ENCODE measurements around the gene NHEJ1.

Gene NHEJ1

GRCh38 chr2:219165058-219165911, 4.7 kb upstream of the NHEJ1 start:
- DNase-seq: no peak

GRCh38 chr2:219163156-219163555, 2.5 kb upstream of the NHEJ1 start:
- DNase-seq: no peak

- DNase-seq: no peak
Observed at GRCh38 chr2:219161097-219161496, 482 bp upstream of the NHEJ1 start.

- no peak for DNase-seq
Observed at GRCh38 chr2:219159771-219160185, 837 bp downstream of the NHEJ1 start.

GRCh38 chr2:219158586-219158985, 2.0 kb downstream of the NHEJ1 start:
- no peak for DNase-seq

GRCh38 chr2:219158025-219158424, 2.6 kb downstream of the NHEJ1 start:
- no peak for DNase-seq

GRCh38 chr2:219157396-219157795, 3.2 kb downstream of the NHEJ1 start:
- DNase-seq: no peak

- peak; percentile 37 for DNase-seq
Observed at GRCh38 chr2:219155054-219155644, 5.5 kb downstream of the NHEJ1 start.

GRCh38 chr2:219149667-219150066, 10.9 kb downstream of the NHEJ1 start:
- DNase-seq: no peak

GRCh38 chr2:219142329-219142728, 18.3 kb downstream of the NHEJ1 start:
- DNase-seq: no peak

- no peak for DNase-seq
Observed at GRCh38 chr2:219140722-219141121, 19.9 kb downstream of the NHEJ1 start.

- no peak for DNase-seq
Observed at GRCh38 chr2:219133976-219134375, 26.6 kb downstream of the NHEJ1 start.

GRCh38 chr2:219131744-219132143, 28.9 kb downstream of the NHEJ1 start:
- no peak for DNase-seq

GRCh38 chr2:219131327-219131726, 29.3 kb downstream of the NHEJ1 start:
- DNase-seq: no peak

- no peak for DNase-seq
Observed at GRCh38 chr2:219129589-219129988, 31.0 kb downstream of the NHEJ1 start.

- DNase-seq: no peak
Observed at GRCh38 chr2:219128396-219128795, 32.2 kb downstream of the NHEJ1 start.

GRCh38 chr2:219127037-219127635, 33.5 kb downstream of the NHEJ1 start:
- DNase-seq: no peak

GRCh38 chr2:219126555-219126954, 34.1 kb downstream of the NHEJ1 start:
- DNase-seq: no peak

- no peak for DNase-seq
Observed at GRCh38 chr2:219125886-219126270, 34.7 kb downstream of the NHEJ1 start.

GRCh38 chr2:219125225-219125885, 35.3 kb downstream of the NHEJ1 start:
- DNase-seq: no peak

- DNase-seq: peak; percentile 16
Observed at GRCh38 chr2:219124381-219125110, 36.1 kb downstream of the NHEJ1 start.

- DNase-seq: no peak
Observed at GRCh38 chr2:219123356-219124135, 37.1 kb downstream of the NHEJ1 start.

Data from NCI-H226 (cell line).